Upper lobe of right lung (tissue), 1 donor: ENCODE measurements around the gene EIF2D. TPM values are rescaled to one million over a fixed set of nuclear protein-coding genes. Genes with fewer than 3 reads are reported as not detected.
A peak's percentile ranks its signal among the peaks of the same experiment; 100 is the strongest.
"Not testable (repeated sequence)": the region's sequence is repeated elsewhere in the genome, so short reads cannot be mapped to it uniquely, and the experiment has no call there.

ENCODE experiments used
- ATAC-seq: fragments of 200-7000 bp; cut with Tn5 transposase; one replicate; pipeline ENCODE4 v1.9.1; 2020; ENCODE audit warnings: mild to moderate bottlenecking, moderate library complexity
- DNase-seq: peaks from one replicate; pipeline ENCODE4 v3.0.0-alpha.2; 2020
- H3K27ac ChIP-seq: fragments of 200-600 bp; one replicate; pipeline ENCODE4 v1.8.0; 2022
- H3K27me3 ChIP-seq: fragments of 200-600 bp; one replicate; pipeline ENCODE4 v1.8.0; 2022; ENCODE audit warnings: mild to moderate bottlenecking
- H3K36me3 ChIP-seq: fragments of 200-600 bp; one replicate; pipeline ENCODE4 v1.8.0; 2022
- H3K4me1 ChIP-seq: fragments of 200-600 bp; one replicate; pipeline ENCODE4 v1.8.0; 2022
- H3K4me3 ChIP-seq: fragments of 200-600 bp; one replicate; pipeline ENCODE4 v1.8.0; 2022; ENCODE audit warnings: mild to moderate bottlenecking
- H3K9me3 ChIP-seq: fragments of 200-600 bp; one replicate; pipeline ENCODE4 v1.8.0; 2022
- intact Hi-C: fragments of 100-400 bp; cut with DNase I; formaldehyde crosslinking; loops from one replicate; pipeline ENCODE4 v1.11.0; 2022
- total RNA-seq: library from RNA; stranded (reverse); fragmentation: NEBNext Ultra II Directional; extraction: Animal tissue kit (Norgen Biotek cat#: 25700); gene quantifications from one replicate; pipeline ENCODE4 v1.2.1, GENCODE V29; 2021
- TF ChIP-seq, protein P1 (sequence below): fragments of 200-600 bp; IDR thresholded peaks from one replicate; pipeline ENCODE4 v1.8.0; 2022; ENCODE audit warnings: antibody characterized with exemption
- donor health status: DM: no; HTN: yes; CAD: no; lungs with severe emphysema.

The EIF2D gene
- total RNA-seq, 1 donor from 2014 or later, result 49.8 TPM

DNA sequence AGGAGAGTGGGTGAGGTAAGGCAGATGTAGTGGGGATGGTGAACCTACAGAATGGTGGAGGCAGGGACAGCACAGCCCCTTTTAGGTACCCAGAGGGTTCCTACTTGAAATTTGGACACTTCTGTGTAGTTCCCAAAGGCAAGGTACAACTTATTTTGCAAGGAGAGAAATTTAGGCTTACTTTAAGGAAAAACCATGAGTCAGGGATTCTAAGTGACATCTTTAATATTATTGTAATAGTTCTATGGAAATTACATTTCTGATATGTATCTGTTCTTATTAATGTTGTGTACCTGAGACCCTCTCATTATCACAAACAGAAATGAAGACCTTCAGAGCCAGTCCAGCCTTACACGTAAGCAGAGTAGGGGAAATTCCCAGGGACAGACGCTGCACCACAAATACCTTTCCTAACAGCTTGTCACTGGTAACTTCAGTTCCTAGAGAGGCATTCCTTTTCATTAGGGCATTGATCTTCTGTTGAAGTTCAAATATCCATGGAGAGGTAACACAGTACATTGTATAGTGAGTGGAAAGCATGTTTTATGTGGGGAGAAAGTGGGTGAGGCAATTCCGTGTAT lies 30.9 kb upstream of the EIF2D start:
- Histone ChIP-seq H3K27me3 (no peaks in the 10 kb centered on the region), H3K4me1 (no peaks in the 10 kb centered on the region), H3K9me3 (no peaks in the 10 kb centered on the region), H3K27ac (no peak overlapping the region), H3K36me3 (peaks cover 8% of the 10 kb centered on the region), H3K4me3 (no peak overlapping the region)
- DNase-seq (no peak), ATAC-seq (no peak)
- TF ChIP-seq, protein P1, sequence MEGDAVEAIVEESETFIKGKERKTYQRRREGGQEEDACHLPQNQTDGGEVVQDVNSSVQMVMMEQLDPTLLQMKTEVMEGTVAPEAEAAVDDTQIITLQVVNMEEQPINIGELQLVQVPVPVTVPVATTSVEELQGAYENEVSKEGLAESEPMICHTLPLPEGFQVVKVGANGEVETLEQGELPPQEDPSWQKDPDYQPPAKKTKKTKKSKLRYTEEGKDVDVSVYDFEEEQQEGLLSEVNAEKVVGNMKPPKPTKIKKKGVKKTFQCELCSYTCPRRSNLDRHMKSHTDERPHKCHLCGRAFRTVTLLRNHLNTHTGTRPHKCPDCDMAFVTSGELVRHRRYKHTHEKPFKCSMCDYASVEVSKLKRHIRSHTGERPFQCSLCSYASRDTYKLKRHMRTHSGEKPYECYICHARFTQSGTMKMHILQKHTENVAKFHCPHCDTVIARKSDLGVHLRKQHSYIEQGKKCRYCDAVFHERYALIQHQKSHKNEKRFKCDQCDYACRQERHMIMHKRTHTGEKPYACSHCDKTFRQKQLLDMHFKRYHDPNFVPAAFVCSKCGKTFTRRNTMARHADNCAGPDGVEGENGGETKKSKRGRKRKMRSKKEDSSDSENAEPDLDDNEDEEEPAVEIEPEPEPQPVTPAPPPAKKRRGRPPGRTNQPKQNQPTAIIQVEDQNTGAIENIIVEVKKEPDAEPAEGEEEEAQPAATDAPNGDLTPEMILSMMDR, result no peak
- intact Hi-C loops, result no loop called here

DNA sequence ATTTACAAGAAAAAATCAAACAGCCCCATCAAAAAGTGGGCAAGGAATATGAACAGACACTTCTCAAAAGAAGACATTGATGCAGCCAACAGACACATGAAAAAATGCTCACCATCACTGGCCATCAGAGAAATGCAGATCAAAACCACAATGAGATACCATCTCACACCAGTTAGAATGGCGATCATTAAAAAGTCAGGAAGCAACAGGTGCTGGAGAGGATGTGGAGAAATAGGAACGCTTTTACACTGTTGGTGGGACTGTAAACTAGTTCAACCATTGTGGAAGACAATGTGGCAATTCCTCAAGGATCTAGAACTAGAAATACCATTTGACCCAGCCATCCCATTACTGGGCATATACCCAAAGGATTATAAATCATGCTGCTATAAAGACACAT lies 29.8 kb upstream of the EIF2D start:
- H3K4me1 ChIP-seq, H3K27me3 ChIP-seq, H3K27ac ChIP-seq, DNase-seq, H3K9me3 ChIP-seq, H3K4me3 ChIP-seq, H3K36me3 ChIP-seq, intact Hi-C loops, ATAC-seq: not testable (repeated sequence)

DNA sequence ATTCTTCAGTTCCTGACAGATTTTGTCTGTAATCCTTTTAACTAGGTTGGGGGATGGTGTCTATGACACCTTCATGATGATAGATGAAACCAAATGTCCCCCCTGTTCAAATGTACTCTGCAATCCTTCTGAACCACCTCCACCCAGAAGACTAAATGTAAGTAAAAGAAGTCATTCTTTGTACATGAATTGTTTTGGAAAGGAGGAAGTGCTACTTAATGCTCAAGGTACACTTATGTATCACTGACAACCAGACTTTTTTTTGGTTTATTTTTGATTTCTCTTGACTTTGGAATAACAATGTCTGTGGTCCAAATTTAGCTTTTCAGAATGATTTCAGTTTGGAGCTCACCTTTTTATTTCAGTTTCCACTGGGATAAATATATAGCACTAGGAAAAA lies 25.3 kb upstream of the EIF2D start:
- Histone ChIP-seq H3K4me1 (peaks cover 24% of the 10 kb centered on the region), H3K9me3 (no peaks in the 10 kb centered on the region), H3K27me3 (no peaks in the 10 kb centered on the region), H3K36me3 (no peaks in the 10 kb centered on the region), H3K4me3 (no peak overlapping the region), H3K27ac (no peak overlapping the region)
- intact Hi-C loops, result no loop called here
- TF ChIP-seq, protein P1, result no peak
- DNase-seq, result no peak
- ATAC-seq, result no peak

DNA sequence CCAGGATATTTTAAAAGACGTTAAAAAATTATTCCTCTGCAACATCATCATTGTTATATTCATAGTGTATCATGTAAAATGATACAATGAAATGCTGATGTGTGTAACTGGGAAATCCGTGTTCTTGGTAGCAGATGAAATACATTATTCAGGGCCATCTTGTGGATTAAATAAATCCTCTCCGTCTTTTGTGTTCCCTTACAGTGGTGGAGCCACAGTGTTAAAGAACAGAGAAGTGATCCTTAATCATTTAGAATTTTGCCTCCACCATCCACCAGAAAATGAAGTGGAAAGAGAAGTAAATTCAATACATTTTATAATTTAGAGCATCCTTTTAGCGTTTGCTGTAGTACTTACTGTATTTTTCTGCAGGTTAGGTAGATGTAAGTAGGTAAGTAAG lies 24.4 kb upstream of the EIF2D start:
- Histone ChIP-seq H3K4me1 (peaks cover 24% of the 10 kb centered on the region), H3K36me3 (no peaks in the 10 kb centered on the region), H3K9me3 (no peaks in the 10 kb centered on the region), H3K27ac (peak overlapping the region; percentile 0), H3K27me3 (no peaks in the 10 kb centered on the region), H3K4me3 (peak overlapping the region; percentile 92)
- intact Hi-C loops, result no loop called here
- ATAC-seq (no peak), DNase-seq (no peak)
- TF ChIP-seq, protein P1, result no peak

DNA sequence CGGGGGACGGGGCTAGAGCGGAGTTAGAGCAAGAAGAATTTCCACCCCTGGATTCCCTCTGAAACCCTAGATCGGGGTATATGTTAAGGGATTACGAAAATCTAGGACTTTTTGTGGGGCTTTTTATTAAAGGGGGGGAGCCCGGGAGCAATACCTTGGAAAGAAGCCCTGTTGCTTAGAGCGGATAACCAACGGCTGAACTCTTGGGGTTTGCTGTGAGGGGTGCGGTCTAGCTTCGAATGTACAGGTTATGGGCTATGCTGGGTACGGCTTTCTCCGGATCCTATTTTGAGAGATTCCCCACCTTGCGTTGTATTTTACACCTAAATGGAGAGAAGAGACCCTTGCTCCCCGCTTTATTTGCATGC lies 23.7 kb upstream of the EIF2D start:
- ATAC-seq (no peak), DNase-seq (no peak)
- H3K36me3 ChIP-seq, result no peaks in the 10 kb centered on the region
- peaks cover 24% of the 10 kb centered on the region for H3K4me1 ChIP-seq
- TF ChIP-seq, protein P1, result no peak
- H3K27me3 ChIP-seq, result no peaks in the 10 kb centered on the region
- intact Hi-C loops, result no loop called here
- no peaks in the 10 kb centered on the region for H3K9me3 ChIP-seq
- peak overlapping the region; percentile 44 for H3K27ac ChIP-seq
- H3K4me3 ChIP-seq, result peak overlapping the region; percentile 92

DNA sequence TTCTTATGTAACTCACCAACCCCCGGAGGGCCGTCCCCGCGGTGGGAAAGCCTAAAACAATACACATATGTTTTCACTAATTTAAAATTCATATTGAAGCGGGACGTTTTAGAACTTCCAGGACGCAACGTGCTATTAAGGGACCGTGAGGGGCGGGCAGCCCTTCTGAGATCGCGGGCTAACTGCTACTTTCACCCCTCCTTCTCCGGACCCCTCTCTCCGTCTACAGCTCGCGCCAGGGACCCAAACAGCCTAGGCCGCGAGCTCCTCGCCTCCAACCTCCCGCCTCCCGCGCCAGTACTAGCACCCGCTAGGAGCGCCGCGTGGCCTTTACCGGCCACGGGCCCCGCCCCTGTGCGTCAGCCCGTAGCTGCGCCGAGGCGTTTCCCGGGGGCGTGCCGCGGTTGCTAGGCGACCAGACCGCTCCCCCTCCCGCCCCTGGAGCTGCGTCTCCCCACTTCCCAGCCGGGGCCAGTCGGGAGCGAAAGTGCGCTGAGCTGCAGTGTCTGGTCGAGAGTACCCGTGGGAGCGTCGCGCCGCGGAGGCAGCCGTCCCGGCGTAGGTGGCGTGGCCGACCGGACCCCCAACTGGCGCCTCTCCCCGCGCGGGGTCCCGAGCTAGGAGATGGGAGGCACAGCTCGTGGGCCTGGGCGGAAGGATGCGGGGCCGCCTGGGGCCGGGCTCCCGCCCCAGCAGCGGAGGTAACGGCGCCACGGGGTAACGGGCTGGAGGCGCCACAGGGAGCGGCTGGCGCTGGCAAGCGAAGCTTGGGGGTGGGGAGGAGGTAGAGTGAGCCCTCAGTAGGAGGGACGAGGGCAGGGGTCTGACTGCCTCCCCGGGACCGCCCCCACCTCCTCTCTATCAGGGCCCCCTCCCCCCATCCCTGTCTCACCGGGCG lies 23.1 kb upstream of the EIF2D start, which contains the start of gene DYRK3:
Gene DYRK3, plus strand, starts transcription at position 457 of the 898 bp plus-strand sequence. Its CDS starts 168 bp downstream, at position 625.
- TF ChIP-seq, protein P1, result peak; percentile 24
- Histone ChIP-seq H3K36me3 (no peaks in the 10 kb centered on the region), H3K27ac (peak within 1 kb of the TSS; percentile 44), H3K27me3 (no peaks in the 10 kb centered on the region), H3K9me3 (no peaks in the 10 kb centered on the region), H3K4me3 (peak within 1 kb of the TSS; percentile 92), H3K4me1 (peaks cover 24% of the 10 kb centered on the region)
- DNase-seq, result peak; percentile 98
- peak; percentile 99 for ATAC-seq
- intact Hi-C loops, result no loop called here
